ENCODE data around the gene OR5H15.
"Not testable (repeated sequence)": the region's sequence is repeated elsewhere in the genome, so short reads cannot be mapped to it uniquely, and the experiment has no call there.

Gene OR5H15

GRCh38 chr3:98166396-98166795, at the start of gene OR5H15:
TSS of gene OR5H15 (plus strand) at chr3:98166696. CDS start at chr3:98168700, 2,004 bp downstream.
- no peak for DNase-seq

- DNase-seq = no peak
Observed at GRCh38 chr3:98130421-98130820, 36.1 kb upstream of the OR5H15 start, which contains the start of gene OR5H1. TSS of gene OR5H1 (plus strand) at chr3:98130721. CDS start at chr3:98132698, 1,977 bp downstream.

- DNase-seq = no peak
Observed at GRCh38 chr3:98136631-98137030, 29.9 kb upstream of the OR5H15 start.

- not testable (repeated sequence) for DNase-seq
Observed at GRCh38 chr3:98137826-98138557, 28.5 kb upstream of the OR5H15 start.

- no peak for DNase-seq
Observed at GRCh38 chr3:98140531-98140930, 26.0 kb upstream of the OR5H15 start.

GRCh38 chr3:98147179-98147578, 19.3 kb upstream of the OR5H15 start, which contains the start of gene OR5H14:
TSS of gene OR5H14 (plus strand) at chr3:98147479. CDS start at chr3:98149386, 1,907 bp downstream.
- no peak for DNase-seq

GRCh38 chr3:98148751-98149150, 17.7 kb upstream of the OR5H15 start:
- DNase-seq = no peak

GRCh38 chr3:98149456-98149855, 17.0 kb upstream of the OR5H15 start:
- not testable (repeated sequence) for DNase-seq

GRCh38 chr3:98151241-98151640, 15.3 kb upstream of the OR5H15 start:
- no peak for DNase-seq

GRCh38 chr3:98171071-98171470, 4.6 kb downstream of the OR5H15 start:
- no peak for DNase-seq

- DNase-seq = no peak
Observed at GRCh38 chr3:98172621-98173020, 6.1 kb downstream of the OR5H15 start.

- DNase-seq = no peak
Observed at GRCh38 chr3:98180319-98180890, 13.9 kb downstream of the OR5H15 start.

- no peak for DNase-seq
Observed at GRCh38 chr3:98182196-98182595, 15.7 kb downstream of the OR5H15 start.

- no peak for DNase-seq
Observed at GRCh38 chr3:98185180-98185579, 18.7 kb downstream of the OR5H15 start.

GRCh38 chr3:98188545-98188944, 22.0 kb downstream of the OR5H15 start:
- DNase-seq = no peak

GRCh38 chr3:98190911-98191310, 24.4 kb downstream of the OR5H15 start:
- DNase-seq = not testable (repeated sequence)

- DNase-seq = not testable (repeated sequence)
Observed at GRCh38 chr3:98196293-98196692, 29.8 kb downstream of the OR5H15 start.

GRCh38 chr3:98199020-98199419, 32.5 kb downstream of the OR5H15 start:
- DNase-seq = no peak

GRCh38 chr3:98209244-98209643, 42.7 kb downstream of the OR5H15 start:
- no peak for DNase-seq

GRCh38 chr3:98213276-98213675, 46.8 kb downstream of the OR5H15 start:
- no peak for DNase-seq

GRCh38 chr3:98215051-98215450, 48.6 kb downstream of the OR5H15 start:
- no peak for DNase-seq
